GM18508 (cell line): ENCODE results near the gene ARHGAP21.
A peak's percentile ranks its signal among the peaks of the same experiment; 100 is the strongest.
"Not testable (repeated sequence)": the region's sequence is repeated elsewhere in the genome, so short reads cannot be mapped to it uniquely, and the experiment has no call there.

ENCODE experiments used
- ATAC-seq: cut with Tn5 transposase; IDR thresholded peaks from one replicate; pipeline ENCODE4 v1.9.1; 2021; ENCODE audit warnings: moderate number of reproducible peaks; ENCODE audit not compliant: insufficient read depth, unreplicated experiment

Gene ARHGAP21

GRCh38 chr10:24723788-24724380 is at the start of gene ARHGAP21:
ARHGAP21 (minus strand) TSS chr10:24723887; CDS start chr10:24721899, 1,988 bp downstream.
- ATAC-seq = peak; percentile 1

- ATAC-seq = no peak
Observed at GRCh38 chr10:24771943-24772694, 48.4 kb upstream of the ARHGAP21 start.

- not testable (repeated sequence) for ATAC-seq
Observed at GRCh38 chr10:24764991-24765390, 41.3 kb upstream of the ARHGAP21 start.

- no peak for ATAC-seq
Observed at GRCh38 chr10:24762966-24763623, 39.4 kb upstream of the ARHGAP21 start.

GRCh38 chr10:24762161-24762924 is 38.7 kb upstream of the ARHGAP21 start:
- no peak for ATAC-seq

GRCh38 chr10:24759672-24760071 is 36.0 kb upstream of the ARHGAP21 start:
- ATAC-seq = no peak

- not testable (repeated sequence) for ATAC-seq
Observed at GRCh38 chr10:24758254-24758653, 34.6 kb upstream of the ARHGAP21 start.

- no peak for ATAC-seq
Observed at GRCh38 chr10:24756283-24756682, 32.6 kb upstream of the ARHGAP21 start.

GRCh38 chr10:24751716-24752115 is 28.0 kb upstream of the ARHGAP21 start:
- no peak for ATAC-seq

GRCh38 chr10:24750695-24751094 is 27.0 kb upstream of the ARHGAP21 start:
- no peak for ATAC-seq

GRCh38 chr10:24748214-24748613 is 24.5 kb upstream of the ARHGAP21 start:
- no peak for ATAC-seq

GRCh38 chr10:24744946-24745345 is 21.3 kb upstream of the ARHGAP21 start:
- no peak for ATAC-seq

GRCh38 chr10:24740714-24741113 is 17.0 kb upstream of the ARHGAP21 start:
- ATAC-seq = no peak

GRCh38 chr10:24737001-24737400 is 13.3 kb upstream of the ARHGAP21 start:
- no peak for ATAC-seq

GRCh38 chr10:24731942-24732341 is 8.3 kb upstream of the ARHGAP21 start:
- ATAC-seq = no peak

GRCh38 chr10:24730811-24731210 is 7.1 kb upstream of the ARHGAP21 start:
- no peak for ATAC-seq

GRCh38 chr10:24727786-24728185 is 4.1 kb upstream of the ARHGAP21 start:
- ATAC-seq = no peak

- no peak for ATAC-seq
Observed at GRCh38 chr10:24726626-24727025, 2.9 kb upstream of the ARHGAP21 start.

GRCh38 chr10:24726029-24726428 is 2.3 kb upstream of the ARHGAP21 start:
- ATAC-seq = not testable (repeated sequence)

GRCh38 chr10:24724381-24725228 is 918 bp upstream of the ARHGAP21 start:
- peak; percentile 84 for ATAC-seq
